GM23338 (cell line): ENCODE measurements around the gene DMBT1. TPM values are rescaled to one million over a fixed set of nuclear protein-coding genes. Genes with fewer than 3 reads are reported as not detected.

Source experiments
- ATAC-seq: fragments of 200-7000 bp; cut with Tn5 transposase; 3 replicates; pipeline ENCODE4 v1.9.1; 2020
- DNase-seq: peaks from one replicate; pipeline ENCODE4 v3.0.0-alpha.2; 2015; ENCODE audit warnings: low spot score
- H2AFZ ChIP-seq: fragments of 200-600 bp; sonication (generic); 2 replicates; pipeline ENCODE4 v1.8.0; 2016; ENCODE audit warnings: antibody characterized with exemption, mild to moderate bottlenecking, moderate library complexity
- H3F3A ChIP-seq: fragments of 200-600 bp; sonication (generic); replicated peaks from 2 replicates; pipeline ENCODE4 v1.8.0; 2017; ENCODE audit warnings: antibody characterized with exemption, mixed run types, low read depth
- H3K27ac ChIP-seq: fragments of 200-600 bp; sonication (generic); 2 replicates; pipeline ENCODE4 v1.6.1; 2016; ENCODE audit warnings: low read depth
- H3K27me3 ChIP-seq: fragments of 200-600 bp; sonication (generic); 2 replicates; pipeline ENCODE4 v1.8.0; 2016; ENCODE audit warnings: mild to moderate bottlenecking, mixed run types, moderate library complexity; ENCODE audit not compliant: insufficient read depth
- H3K36me3 ChIP-seq: fragments of 200-600 bp; sonication (generic); 2 replicates; pipeline ENCODE4 v1.8.0; 2016; ENCODE audit warnings: mild to moderate bottlenecking; ENCODE audit not compliant: insufficient read depth
- H3K4me1 ChIP-seq: fragments of 200-600 bp; sonication (generic); 2 replicates; pipeline ENCODE4 v1.8.0; 2016; ENCODE audit warnings: mild to moderate bottlenecking, moderate library complexity; ENCODE audit not compliant: insufficient read depth
- H3K4me2 ChIP-seq: fragments of 200-600 bp; sonication (generic); 2 replicates; pipeline ENCODE4 v1.7.1; 2017; ENCODE audit warnings: mixed run types
- H3K4me3 ChIP-seq: fragments of 200-600 bp; sonication (generic); 2 replicates; pipeline ENCODE4 v1.6.1; 2016; ENCODE audit warnings: mixed run types
- H3K79me2 ChIP-seq: fragments of 200-600 bp; sonication (generic); replicated peaks from 2 replicates; pipeline ENCODE4 v1.8.0; 2017; ENCODE audit warnings: mild to moderate bottlenecking; ENCODE audit not compliant: insufficient read depth
- H3K9me2 ChIP-seq: fragments of 200-600 bp; sonication (generic); 2 replicates; pipeline ENCODE4 v1.8.0; 2017; ENCODE audit not compliant: insufficient read depth
- H4K20me1 ChIP-seq: fragments of 200-600 bp; sonication (generic); replicated peaks from 2 replicates; pipeline ENCODE4 v1.8.0; 2017; ENCODE audit warnings: mild to moderate bottlenecking; ENCODE audit not compliant: insufficient read depth
- H3K27ac Mint-ChIP-seq: 2 replicates; pipeline ENCODE4 v1.8.0; 2020; ENCODE audit warnings: inconsistent platforms, mild to moderate bottlenecking, moderate library complexity, mixed read lengths
- H3K27me3 Mint-ChIP-seq: 3 replicates; pipeline ENCODE4 v1.8.0; 2022; ENCODE audit warnings: low read depth, mild to moderate bottlenecking, moderate library complexity, mixed read lengths, inconsistent platforms; ENCODE audit not compliant: insufficient read depth, poor library complexity
- H3K36me3 Mint-ChIP-seq: 3 replicates; pipeline ENCODE4 v1.8.0; 2021; ENCODE audit warnings: low read depth, mild to moderate bottlenecking, inconsistent platforms, moderate library complexity, mixed read lengths
- H3K4me1 Mint-ChIP-seq: 3 replicates; pipeline ENCODE4 v1.8.0; 2020; ENCODE audit warnings: mild to moderate bottlenecking, inconsistent platforms, mixed read lengths
- H3K4me3 Mint-ChIP-seq: 3 replicates; pipeline ENCODE4 v1.8.0; 2021; ENCODE audit warnings: moderate library complexity, mild to moderate bottlenecking, inconsistent platforms, mixed read lengths
- H3K9me3 Mint-ChIP-seq: 3 replicates; pipeline ENCODE4 v1.8.0; 2020; ENCODE audit warnings: moderate library complexity, mild to moderate bottlenecking, inconsistent platforms, mixed read lengths
- CREB1 ChIP-seq: fragments of 250-450 bp; sonication (Bioruptor Pico); IDR thresholded peaks from 2 replicates; pipeline ENCODE4 v1.5.0; 2020; ENCODE audit warnings: low read depth, mild to moderate bottlenecking, moderate library complexity
- EZH2 ChIP-seq: fragments of 200-600 bp; sonication (generic); IDR thresholded peaks from one replicate; pipeline ENCODE4 v1.8.0; 2017; ENCODE audit warnings: antibody characterized with exemption, mild to moderate bottlenecking, low read depth; ENCODE audit not compliant: unreplicated experiment
- EZH2phosphoT487 ChIP-seq: fragments of 200-600 bp; sonication (generic); IDR thresholded peaks from one replicate; pipeline ENCODE4 v1.8.1; 2018; ENCODE audit warnings: antibody characterized with exemption; ENCODE audit not compliant: unreplicated experiment
- JUNB ChIP-seq: IDR thresholded peaks from one replicate; pipeline ENCODE4 v1.6.1; 2016; ENCODE audit warnings: antibody characterized with exemption; ENCODE audit not compliant: unreplicated experiment
- NANOG ChIP-seq: IDR thresholded peaks from 2 replicates; pipeline ENCODE4 v1.6.1; 2016; ENCODE audit warnings: antibody characterized with exemption, borderline replicate concordance
- POLR2AphosphoS5 ChIP-seq: IDR thresholded peaks from 2 replicates; pipeline ENCODE4 v1.6.1; 2016; ENCODE audit warnings: antibody characterized with exemption, low read depth
- STAT1 ChIP-seq: IDR thresholded peaks from one replicate; pipeline ENCODE4 v1.6.1; 2016; ENCODE audit warnings: antibody characterized with exemption; ENCODE audit not compliant: unreplicated experiment
- ZNF114 ChIP-seq: fragments of 250-450 bp; sonication (Bioruptor Pico); IDR thresholded peaks from 2 replicates; pipeline ENCODE4 v1.5.0; 2020; ENCODE audit warnings: mild to moderate bottlenecking, moderate library complexity
- ZNF331 ChIP-seq: fragments of 250-450 bp; sonication (Bioruptor Pico); IDR thresholded peaks from 2 replicates; pipeline ENCODE4 v1.5.0; 2020; ENCODE audit warnings: low read depth, mild to moderate bottlenecking, moderate library complexity
- polyA plus RNA-seq: library from polyadenylated mRNA; unstranded; fragments of >200 nt; fragmentation: Nextera tagmentation; extraction: Ambion mirVana; gene quantifications from 2 replicates; pipeline ENCODE4 v1.2.1, GENCODE V29; 2016
- total RNA-seq: library from RNA; depleted of rRNA; stranded (reverse); fragments of >200 nt; shearing (Covaris generic); gene quantifications from 2 replicates; pipeline ENCODE4 v1.2.3, GENCODE V29; 2014
- TF ChIP-seq, protein P1 (sequence below): IDR thresholded peaks from 2 replicates; pipeline ENCODE4 v1.6.1; 2016; ENCODE audit warnings: antibody characterized with exemption
- TF ChIP-seq, protein P2 (sequence below), 2 experiments: fragments of 200-600 bp in 1 of 2; sonication (generic) in 1 of 2; conservative IDR thresholded peaks; 2 replicates each; pipeline versions ENCODE4 v1.5.1 to v1.6.1; 2016 to 2017; ENCODE audit warnings: antibody characterized with exemption in 2 of 2, low read depth in 2 of 2, mild to moderate bottlenecking in 2 of 2, moderate library complexity in 1 of 2
- TF ChIP-seq, protein P3 (sequence below): IDR thresholded peaks from one replicate; pipeline ENCODE4 v1.6.1; 2018; ENCODE audit warnings: antibody characterized with exemption; ENCODE audit not compliant: unreplicated experiment
- TF ChIP-seq, protein P4 (sequence below): fragments of 250-450 bp; sonication (Bioruptor Pico); IDR thresholded peaks from 2 replicates; pipeline ENCODE4 v1.5.0; 2020; ENCODE audit warnings: mild to moderate bottlenecking, moderate library complexity

The DMBT1 gene
- total and polyA plus RNA-seq, 2 experiments from 2014 or later, result 0.03 to 0.05 TPM

DNA sequence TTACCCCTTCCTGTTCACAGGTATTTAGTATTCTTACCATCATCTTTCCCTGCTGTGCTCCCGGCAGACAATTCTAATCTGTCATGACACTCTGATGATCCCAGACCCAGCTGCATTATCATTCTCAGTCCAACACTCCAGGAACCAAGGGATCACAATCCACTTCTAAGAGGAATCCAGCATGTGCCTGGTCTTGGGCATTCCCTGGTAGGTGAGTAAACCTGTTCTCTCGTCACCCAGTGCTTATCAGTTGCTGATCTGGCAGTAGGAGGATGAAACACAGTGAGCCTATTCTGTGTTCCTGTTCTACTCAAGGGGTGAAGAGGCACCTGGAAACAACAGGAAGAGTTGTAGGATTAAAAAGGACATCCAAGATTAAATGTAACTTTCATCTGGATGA lies 1.3 kb upstream of the DMBT1 start:
- Histone ChIP-seq H3K4me2 (no peak overlapping the region), H3F3A (no peaks in the 10 kb centered on the region), H3K9me2 (0 out of 2 replicates have a peak, but pooled peaks cover 2% of the 10 kb centered on the region), H2AFZ (no peak overlapping the region), H3K4me1 (no peaks in the 10 kb centered on the region), H3K27me3 (no peaks in the 10 kb centered on the region), H3K79me2 (no peaks in the 10 kb centered on the region), H3K27ac (no peak overlapping the region), H4K20me1 (no peaks in the 10 kb centered on the region), H3K4me3 (no peak overlapping the region), H3K36me3 (no peaks in the 10 kb centered on the region)
- ATAC-seq (no peak), DNase-seq (no peak)
- no peak for TF ChIP-seq JUNB
- no peak for TF ChIP-seq CREB1 (CRISPR knock-in tag)
- TF ChIP-seq NANOG, result no peak
- no peak for TF ChIP-seq EZH2phosphoT487
- TF ChIP-seq ZNF114 (CRISPR knock-in tag), result no peak
- no peak for TF ChIP-seq STAT1
- no peak for TF ChIP-seq POLR2AphosphoS5
- TF ChIP-seq, protein P1, sequence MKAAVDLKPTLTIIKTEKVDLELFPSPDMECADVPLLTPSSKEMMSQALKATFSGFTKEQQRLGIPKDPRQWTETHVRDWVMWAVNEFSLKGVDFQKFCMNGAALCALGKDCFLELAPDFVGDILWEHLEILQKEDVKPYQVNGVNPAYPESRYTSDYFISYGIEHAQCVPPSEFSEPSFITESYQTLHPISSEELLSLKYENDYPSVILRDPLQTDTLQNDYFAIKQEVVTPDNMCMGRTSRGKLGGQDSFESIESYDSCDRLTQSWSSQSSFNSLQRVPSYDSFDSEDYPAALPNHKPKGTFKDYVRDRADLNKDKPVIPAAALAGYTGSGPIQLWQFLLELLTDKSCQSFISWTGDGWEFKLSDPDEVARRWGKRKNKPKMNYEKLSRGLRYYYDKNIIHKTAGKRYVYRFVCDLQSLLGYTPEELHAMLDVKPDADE, result no peak
- no peak for TF ChIP-seq EZH2
- TF ChIP-seq ZNF331 (CRISPR knock-in tag), result no peak
- TF ChIP-seq, protein P2, sequence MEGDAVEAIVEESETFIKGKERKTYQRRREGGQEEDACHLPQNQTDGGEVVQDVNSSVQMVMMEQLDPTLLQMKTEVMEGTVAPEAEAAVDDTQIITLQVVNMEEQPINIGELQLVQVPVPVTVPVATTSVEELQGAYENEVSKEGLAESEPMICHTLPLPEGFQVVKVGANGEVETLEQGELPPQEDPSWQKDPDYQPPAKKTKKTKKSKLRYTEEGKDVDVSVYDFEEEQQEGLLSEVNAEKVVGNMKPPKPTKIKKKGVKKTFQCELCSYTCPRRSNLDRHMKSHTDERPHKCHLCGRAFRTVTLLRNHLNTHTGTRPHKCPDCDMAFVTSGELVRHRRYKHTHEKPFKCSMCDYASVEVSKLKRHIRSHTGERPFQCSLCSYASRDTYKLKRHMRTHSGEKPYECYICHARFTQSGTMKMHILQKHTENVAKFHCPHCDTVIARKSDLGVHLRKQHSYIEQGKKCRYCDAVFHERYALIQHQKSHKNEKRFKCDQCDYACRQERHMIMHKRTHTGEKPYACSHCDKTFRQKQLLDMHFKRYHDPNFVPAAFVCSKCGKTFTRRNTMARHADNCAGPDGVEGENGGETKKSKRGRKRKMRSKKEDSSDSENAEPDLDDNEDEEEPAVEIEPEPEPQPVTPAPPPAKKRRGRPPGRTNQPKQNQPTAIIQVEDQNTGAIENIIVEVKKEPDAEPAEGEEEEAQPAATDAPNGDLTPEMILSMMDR (conservative IDR thresholded peaks at IDR 0.05; ENCODE audit: low read depth in 2 of 2), result no peak
- TF ChIP-seq, protein P3, sequence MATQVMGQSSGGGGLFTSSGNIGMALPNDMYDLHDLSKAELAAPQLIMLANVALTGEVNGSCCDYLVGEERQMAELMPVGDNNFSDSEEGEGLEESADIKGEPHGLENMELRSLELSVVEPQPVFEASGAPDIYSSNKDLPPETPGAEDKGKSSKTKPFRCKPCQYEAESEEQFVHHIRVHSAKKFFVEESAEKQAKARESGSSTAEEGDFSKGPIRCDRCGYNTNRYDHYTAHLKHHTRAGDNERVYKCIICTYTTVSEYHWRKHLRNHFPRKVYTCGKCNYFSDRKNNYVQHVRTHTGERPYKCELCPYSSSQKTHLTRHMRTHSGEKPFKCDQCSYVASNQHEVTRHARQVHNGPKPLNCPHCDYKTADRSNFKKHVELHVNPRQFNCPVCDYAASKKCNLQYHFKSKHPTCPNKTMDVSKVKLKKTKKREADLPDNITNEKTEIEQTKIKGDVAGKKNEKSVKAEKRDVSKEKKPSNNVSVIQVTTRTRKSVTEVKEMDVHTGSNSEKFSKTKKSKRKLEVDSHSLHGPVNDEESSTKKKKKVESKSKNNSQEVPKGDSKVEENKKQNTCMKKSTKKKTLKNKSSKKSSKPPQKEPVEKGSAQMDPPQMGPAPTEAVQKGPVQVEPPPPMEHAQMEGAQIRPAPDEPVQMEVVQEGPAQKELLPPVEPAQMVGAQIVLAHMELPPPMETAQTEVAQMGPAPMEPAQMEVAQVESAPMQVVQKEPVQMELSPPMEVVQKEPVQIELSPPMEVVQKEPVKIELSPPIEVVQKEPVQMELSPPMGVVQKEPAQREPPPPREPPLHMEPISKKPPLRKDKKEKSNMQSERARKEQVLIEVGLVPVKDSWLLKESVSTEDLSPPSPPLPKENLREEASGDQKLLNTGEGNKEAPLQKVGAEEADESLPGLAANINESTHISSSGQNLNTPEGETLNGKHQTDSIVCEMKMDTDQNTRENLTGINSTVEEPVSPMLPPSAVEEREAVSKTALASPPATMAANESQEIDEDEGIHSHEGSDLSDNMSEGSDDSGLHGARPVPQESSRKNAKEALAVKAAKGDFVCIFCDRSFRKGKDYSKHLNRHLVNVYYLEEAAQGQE, result no peak
- TF ChIP-seq, protein P4, sequence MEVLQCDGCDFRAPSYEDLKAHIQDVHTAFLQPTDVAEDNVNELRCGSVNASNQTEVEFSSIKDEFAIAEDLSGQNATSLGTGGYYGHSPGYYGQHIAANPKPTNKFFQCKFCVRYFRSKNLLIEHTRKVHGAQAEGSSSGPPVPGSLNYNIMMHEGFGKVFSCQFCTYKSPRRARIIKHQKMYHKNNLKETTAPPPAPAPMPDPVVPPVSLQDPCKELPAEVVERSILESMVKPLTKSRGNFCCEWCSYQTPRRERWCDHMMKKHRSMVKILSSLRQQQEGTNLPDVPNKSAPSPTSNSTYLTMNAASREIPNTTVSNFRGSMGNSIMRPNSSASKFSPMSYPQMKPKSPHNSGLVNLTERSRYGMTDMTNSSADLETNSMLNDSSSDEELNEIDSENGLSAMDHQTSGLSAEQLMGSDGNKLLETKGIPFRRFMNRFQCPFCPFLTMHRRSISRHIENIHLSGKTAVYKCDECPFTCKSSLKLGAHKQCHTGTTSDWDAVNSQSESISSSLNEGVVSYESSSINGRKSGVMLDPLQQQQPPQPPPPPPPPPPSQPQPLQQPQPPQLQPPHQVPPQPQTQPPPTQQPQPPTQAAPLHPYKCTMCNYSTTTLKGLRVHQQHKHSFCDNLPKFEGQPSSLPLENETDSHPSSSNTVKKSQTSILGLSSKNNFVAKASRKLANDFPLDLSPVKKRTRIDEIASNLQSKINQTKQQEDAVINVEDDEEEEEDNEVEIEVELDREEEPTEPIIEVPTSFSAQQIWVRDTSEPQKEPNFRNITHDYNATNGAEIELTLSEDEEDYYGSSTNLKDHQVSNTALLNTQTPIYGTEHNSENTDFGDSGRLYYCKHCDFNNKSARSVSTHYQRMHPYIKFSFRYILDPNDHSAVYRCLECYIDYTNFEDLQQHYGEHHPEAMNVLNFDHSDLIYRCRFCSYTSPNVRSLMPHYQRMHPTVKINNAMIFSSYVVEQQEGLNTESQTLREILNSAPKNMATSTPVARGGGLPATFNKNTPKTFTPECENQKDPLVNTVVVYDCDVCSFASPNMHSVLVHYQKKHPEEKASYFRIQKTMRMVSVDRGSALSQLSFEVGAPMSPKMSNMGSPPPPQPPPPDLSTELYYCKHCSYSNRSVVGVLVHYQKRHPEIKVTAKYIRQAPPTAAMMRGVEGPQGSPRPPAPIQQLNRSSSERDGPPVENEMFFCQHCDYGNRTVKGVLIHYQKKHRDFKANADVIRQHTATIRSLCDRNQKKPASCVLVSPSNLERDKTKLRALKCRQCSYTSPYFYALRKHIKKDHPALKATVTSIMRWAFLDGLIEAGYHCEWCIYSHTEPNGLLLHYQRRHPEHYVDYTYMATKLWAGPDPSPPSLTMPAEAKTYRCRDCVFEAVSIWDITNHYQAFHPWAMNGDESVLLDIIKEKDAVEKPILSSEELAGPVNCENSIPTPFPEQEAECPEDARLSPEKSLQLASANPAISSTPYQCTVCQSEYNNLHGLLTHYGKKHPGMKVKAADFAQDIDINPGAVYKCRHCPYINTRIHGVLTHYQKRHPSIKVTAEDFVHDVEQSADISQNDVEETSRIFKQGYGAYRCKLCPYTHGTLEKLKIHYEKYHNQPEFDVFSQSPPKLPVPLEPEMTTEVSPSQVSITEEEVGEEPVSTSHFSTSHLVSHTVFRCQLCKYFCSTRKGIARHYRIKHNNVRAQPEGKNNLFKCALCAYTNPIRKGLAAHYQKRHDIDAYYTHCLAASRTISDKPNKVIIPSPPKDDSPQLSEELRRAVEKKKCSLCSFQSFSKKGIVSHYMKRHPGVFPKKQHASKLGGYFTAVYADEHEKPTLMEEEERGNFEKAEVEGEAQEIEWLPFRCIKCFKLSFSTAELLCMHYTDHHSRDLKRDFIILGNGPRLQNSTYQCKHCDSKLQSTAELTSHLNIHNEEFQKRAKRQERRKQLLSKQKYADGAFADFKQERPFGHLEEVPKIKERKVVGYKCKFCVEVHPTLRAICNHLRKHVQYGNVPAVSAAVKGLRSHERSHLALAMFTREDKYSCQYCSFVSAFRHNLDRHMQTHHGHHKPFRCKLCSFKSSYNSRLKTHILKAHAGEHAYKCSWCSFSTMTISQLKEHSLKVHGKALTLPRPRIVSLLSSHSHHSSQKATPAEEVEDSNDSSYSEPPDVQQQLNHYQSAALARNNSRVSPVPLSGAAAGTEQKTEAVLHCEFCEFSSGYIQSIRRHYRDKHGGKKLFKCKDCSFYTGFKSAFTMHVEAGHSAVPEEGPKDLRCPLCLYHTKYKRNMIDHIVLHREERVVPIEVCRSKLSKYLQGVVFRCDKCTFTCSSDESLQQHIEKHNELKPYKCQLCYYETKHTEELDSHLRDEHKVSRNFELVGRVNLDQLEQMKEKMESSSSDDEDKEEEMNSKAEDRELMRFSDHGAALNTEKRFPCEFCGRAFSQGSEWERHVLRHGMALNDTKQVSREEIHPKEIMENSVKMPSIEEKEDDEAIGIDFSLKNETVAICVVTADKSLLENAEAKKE (CRISPR knock-in tag), result no peak
- no peak overlapping the region for H3K27ac Mint-ChIP-seq
- peaks cover 18% of the 10 kb centered on the region for H3K4me1 Mint-ChIP-seq
- H3K9me3 Mint-ChIP-seq, result no peaks in the 10 kb centered on the region
- H3K27me3 Mint-ChIP-seq, result peaks cover 7% of the 10 kb centered on the region
- no peaks in the 10 kb centered on the region for H3K36me3 Mint-ChIP-seq
- no peak overlapping the region for H3K4me3 Mint-ChIP-seq
